HCT116 (cell line): ENCODE data around the gene TIMP1.

ENCODE experiments used
- ATF3 ChIP-seq: IDR thresholded peaks from 2 replicates; pipeline ENCODE4 v1.6.1; 2012
- CEBPB ChIP-seq: IDR thresholded peaks from 2 replicates; pipeline ENCODE4 v1.6.1; 2012; ENCODE audit warnings: low read depth
- CTCF ChIP-seq, 3 experiments: fragments of 200-600 bp in 1 of 3; sonication (generic) in 1 of 3; IDR thresholded peaks in 2 of 3; conservative IDR thresholded peaks in 1 of 3; 2 replicates each; pipeline ENCODE4 v1.5.1; 2012 to 2017; ENCODE audit warnings: low read depth in 2 of 3, low read length in 2 of 3, antibody characterized with exemption in 1 of 3, borderline replicate concordance in 1 of 3, control low read depth in 1 of 3, mild to moderate bottlenecking in 1 of 3, mixed read lengths in 1 of 3, mixed run types in 1 of 3, moderate library complexity in 1 of 3; ENCODE audit not compliant: insufficient read depth in 1 of 3
- EZH2 ChIP-seq: fragments of 200-600 bp; sonication (generic); IDR thresholded peaks from 2 replicates; pipeline ENCODE4 v1.6.1; 2017; ENCODE audit warnings: antibody characterized with exemption, mixed run types
- MAX ChIP-seq: IDR thresholded peaks from 2 replicates; pipeline ENCODE4 v1.6.1; 2012
- POLR2A ChIP-seq: IDR thresholded peaks from 2 replicates; pipeline ENCODE4 v1.7.0; 2011; ENCODE audit warnings: borderline replicate concordance; ENCODE audit not compliant: insufficient read depth, insufficient read length; ENCODE audit errors: extremely low read depth
- REST ChIP-seq: IDR thresholded peaks from 2 replicates; pipeline ENCODE4 v1.6.1; 2012; ENCODE audit warnings: low read depth
- SIN3A ChIP-seq: IDR thresholded peaks from 2 replicates; pipeline ENCODE4 v1.6.1; 2012; ENCODE audit warnings: low read depth
- SP1 ChIP-seq: IDR thresholded peaks from 2 replicates; pipeline ENCODE4 v1.6.1; 2012; ENCODE audit warnings: low read depth
- SRF ChIP-seq: IDR thresholded peaks from 2 replicates; pipeline ENCODE4 v1.6.1; 2012; ENCODE audit warnings: low read depth
- YY1 ChIP-seq: IDR thresholded peaks from 2 replicates; pipeline ENCODE4 v1.6.1; 2011; ENCODE audit warnings: low read length, low read depth, moderate library complexity, mild to moderate bottlenecking; ENCODE audit not compliant: insufficient replicate concordance; ENCODE audit errors: extremely low read depth
- ZFX ChIP-seq: fragments of 450-650 bp; IDR thresholded peaks from 2 replicates; pipeline ENCODE4 v1.6.1; 2017
- ZNF274 ChIP-seq: fragments of 200-500 bp; sonication (Bioruptor generic); IDR thresholded peaks from 2 replicates; pipeline ENCODE4 v1.6.1; 2014; ENCODE audit warnings: mild to moderate bottlenecking, low read depth, low read length, inconsistent platforms

GRCh38 chrX:47571215-47571614 lies 11.0 kb upstream of the TIMP1 start:
- TF ChIP-seq CTCF (IDR thresholded peaks at IDR 0.05 in 2 of 3, conservative IDR thresholded peaks at IDR 0.05 in 1 of 3; ENCODE audit: borderline replicate concordance in 1 of 3, insufficient read depth in 1 of 3, low read depth in 2 of 3, low read length in 2 of 3), result no peak
- TF ChIP-seq SIN3A, result no peak
- no peak for TF ChIP-seq POLR2A
- no peak for TF ChIP-seq ATF3
- no peak for TF ChIP-seq SP1
- no peak for TF ChIP-seq REST
- no peak for TF ChIP-seq SRF
- TF ChIP-seq EZH2, result no peak
- no peak for TF ChIP-seq MAX
- TF ChIP-seq ZFX, result no peak
- TF ChIP-seq CEBPB, result no peak
- no peak for TF ChIP-seq YY1
- TF ChIP-seq ZNF274, result no peak
